SKM-1 (cell line): ENCODE results near the gene AHNAK.
"Not testable (repeated sequence)": the region's sequence is repeated elsewhere in the genome, so short reads cannot be mapped to it uniquely, and the experiment has no call there.

Source experiments
- DNase-seq: peaks from one replicate; lab custom pipeline; 2025; ENCODE audit not compliant: unreplicated experiment; lab: John Stamatoyannopoulos, UW

The AHNAK gene

GRCh38 chr11:62534779-62535545 is 11.6 kb downstream of the AHNAK start:
- no peak for DNase-seq

GRCh38 chr11:62532096-62532495 is 14.5 kb downstream of the AHNAK start:
- no peak for DNase-seq

GRCh38 chr11:62516736-62517371 is 29.8 kb downstream of the AHNAK start:
- no peak for DNase-seq

GRCh38 chr11:62514151-62514550 is 32.5 kb downstream of the AHNAK start:
- DNase-seq = no peak

GRCh38 chr11:62513626-62514025 is 33.0 kb downstream of the AHNAK start:
- no peak for DNase-seq

- no peak for DNase-seq
Measured at GRCh38 chr11:62512961-62513360, 33.6 kb downstream of the AHNAK start.

GRCh38 chr11:62508336-62509058 is 38.1 kb downstream of the AHNAK start:
- DNase-seq = peak; percentile 30

- DNase-seq = no peak
Measured at GRCh38 chr11:62507125-62507422, 39.5 kb downstream of the AHNAK start.

GRCh38 chr11:62506413-62507124 is 40.0 kb downstream of the AHNAK start:
- DNase-seq = no peak

GRCh38 chr11:62505440-62506091 is 41.0 kb downstream of the AHNAK start:
- DNase-seq = no peak

- no peak for DNase-seq
Measured at GRCh38 chr11:62505059-62505439, 41.6 kb downstream of the AHNAK start.

- DNase-seq = no peak
Measured at GRCh38 chr11:62504158-62504973, 42.2 kb downstream of the AHNAK start.

- no peak for DNase-seq
Measured at GRCh38 chr11:62502030-62502730, 44.4 kb downstream of the AHNAK start.

GRCh38 chr11:62501432-62501891 is 45.1 kb downstream of the AHNAK start:
- DNase-seq = no peak

GRCh38 chr11:62500650-62501030 is 46.0 kb downstream of the AHNAK start:
- DNase-seq = no peak

- no peak for DNase-seq
Measured at GRCh38 chr11:62499944-62500649, 46.5 kb downstream of the AHNAK start.

GRCh38 chr11:62499311-62499943 is 47.2 kb downstream of the AHNAK start:
- DNase-seq = not testable (repeated sequence)

GRCh38 chr11:62498492-62499286 is 47.9 kb downstream of the AHNAK start:
- no peak for DNase-seq
